ENCODE data around the gene SPATS2. TPM values are rescaled to one million over a fixed set of nuclear protein-coding genes. Genes with fewer than 3 reads are reported as not detected.
"Not testable (repeated sequence)": the region's sequence is repeated elsewhere in the genome, so short reads cannot be mapped to it uniquely, and the experiment has no call there.

SPATS2 gene
- total RNA-seq, 2 donors from 2014 or later, result 11.5 to 31.4 TPM

DNA sequence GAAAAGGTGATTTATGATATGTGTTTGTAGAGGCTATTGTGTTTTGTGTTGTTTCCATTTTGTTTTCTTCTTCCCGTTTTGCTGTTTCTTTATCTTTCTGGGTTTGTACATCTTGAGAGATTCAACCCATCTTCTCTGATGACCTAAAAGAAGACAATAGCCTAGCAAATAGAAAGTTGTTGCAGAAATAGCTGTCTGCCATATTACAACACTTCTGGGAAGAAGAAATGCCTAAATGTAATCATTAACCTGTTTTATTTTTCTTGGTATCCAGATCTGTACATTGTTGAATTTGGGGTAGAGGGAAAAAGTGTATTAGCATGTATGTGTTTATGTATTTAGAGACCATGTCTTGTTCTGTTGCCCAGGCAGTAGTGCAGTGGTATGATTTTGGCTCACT, 50.3 kb downstream of the SPATS2 start:
- Histone ChIP-seq H3K27ac (no peak overlapping the region), H3K9me3 (no peaks in the 10 kb centered on the region), H3K36me3 (no peaks in the 10 kb centered on the region), H3K4me3 (no peak overlapping the region), H3K4me1 (ENCODE audit: control insufficient read depth in 1 of 2, low read depth in 2 of 2) (no peaks in the 10 kb centered on the region), H3K27me3 (replicated peaks; ENCODE audit: insufficient read depth) (no peaks in the 10 kb centered on the region)
- DNase-seq (ENCODE audit: low spot score) (no peak), ATAC-seq (ENCODE audit: insufficient number of reproducible peaks, low FRiP score, low read depth) (no peak)
- TF ChIP-seq, protein P1, sequence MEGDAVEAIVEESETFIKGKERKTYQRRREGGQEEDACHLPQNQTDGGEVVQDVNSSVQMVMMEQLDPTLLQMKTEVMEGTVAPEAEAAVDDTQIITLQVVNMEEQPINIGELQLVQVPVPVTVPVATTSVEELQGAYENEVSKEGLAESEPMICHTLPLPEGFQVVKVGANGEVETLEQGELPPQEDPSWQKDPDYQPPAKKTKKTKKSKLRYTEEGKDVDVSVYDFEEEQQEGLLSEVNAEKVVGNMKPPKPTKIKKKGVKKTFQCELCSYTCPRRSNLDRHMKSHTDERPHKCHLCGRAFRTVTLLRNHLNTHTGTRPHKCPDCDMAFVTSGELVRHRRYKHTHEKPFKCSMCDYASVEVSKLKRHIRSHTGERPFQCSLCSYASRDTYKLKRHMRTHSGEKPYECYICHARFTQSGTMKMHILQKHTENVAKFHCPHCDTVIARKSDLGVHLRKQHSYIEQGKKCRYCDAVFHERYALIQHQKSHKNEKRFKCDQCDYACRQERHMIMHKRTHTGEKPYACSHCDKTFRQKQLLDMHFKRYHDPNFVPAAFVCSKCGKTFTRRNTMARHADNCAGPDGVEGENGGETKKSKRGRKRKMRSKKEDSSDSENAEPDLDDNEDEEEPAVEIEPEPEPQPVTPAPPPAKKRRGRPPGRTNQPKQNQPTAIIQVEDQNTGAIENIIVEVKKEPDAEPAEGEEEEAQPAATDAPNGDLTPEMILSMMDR (IDR thresholded peaks at IDR 0.05), result no peak

- Histone ChIP-seq H3K9me3 (no peaks in the 10 kb centered on the region), H3K4me1 (ENCODE audit: control insufficient read depth in 1 of 2, low read depth in 2 of 2) (no peaks in the 10 kb centered on the region), H3K4me3 (no peak overlapping the region), H3K27me3 (replicated peaks; ENCODE audit: insufficient read depth) (no peaks in the 10 kb centered on the region), H3K36me3 (no peaks in the 10 kb centered on the region), H3K27ac (no peak overlapping the region)
- ATAC-seq (ENCODE audit: insufficient number of reproducible peaks, low FRiP score, low read depth) (no peak), DNase-seq (ENCODE audit: low spot score) (no peak)
- TF ChIP-seq, protein P1 (IDR thresholded peaks at IDR 0.05), result no peak
Observed at GRCh38 chr12:49420556-49420955, 53.3 kb downstream of the SPATS2 start.

DNA sequence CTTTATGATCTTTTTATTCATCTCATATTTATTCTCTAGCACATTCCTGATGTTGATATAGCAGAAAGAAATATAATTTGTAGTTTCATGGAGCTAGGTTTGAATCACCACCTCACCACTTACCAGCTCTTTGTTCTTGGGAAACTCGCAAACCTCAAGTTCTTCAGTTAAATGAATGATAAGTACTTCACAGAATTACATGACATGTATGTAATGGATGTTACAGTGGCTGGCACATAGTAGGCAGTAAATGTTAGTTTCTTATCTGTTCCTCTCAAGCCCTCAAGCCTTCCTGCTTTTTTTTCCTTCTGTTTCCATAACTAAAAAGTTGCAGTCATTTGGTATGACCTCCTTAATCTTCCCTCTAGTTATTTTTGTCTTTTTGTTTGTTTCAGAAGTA, 54.9 kb downstream of the SPATS2 start:
- Histone ChIP-seq H3K4me3 (no peak overlapping the region), H3K36me3 (no peaks in the 10 kb centered on the region), H3K9me3 (no peaks in the 10 kb centered on the region), H3K27ac (no peak overlapping the region), H3K27me3 (replicated peaks; ENCODE audit: insufficient read depth) (no peaks in the 10 kb centered on the region), H3K4me1 (ENCODE audit: control insufficient read depth in 1 of 2, low read depth in 2 of 2) (no peaks in the 10 kb centered on the region)
- TF ChIP-seq, protein P1 (IDR thresholded peaks at IDR 0.05), result no peak
- DNase-seq (ENCODE audit: low spot score) (no peak), ATAC-seq (ENCODE audit: insufficient number of reproducible peaks, low FRiP score, low read depth) (no peak)

- no peaks in the 10 kb centered on the region for H3K36me3 ChIP-seq
- H3K9me3 ChIP-seq, result no peaks in the 10 kb centered on the region
- H3K27ac ChIP-seq, result no peak overlapping the region
- DNase-seq (ENCODE audit: low spot score) (no peak), ATAC-seq (ENCODE audit: insufficient number of reproducible peaks, low FRiP score, low read depth) (no peak)
- H3K4me1 ChIP-seq (ENCODE audit: control insufficient read depth in 1 of 2, low read depth in 2 of 2), result no peaks in the 10 kb centered on the region
- no peak overlapping the region for H3K4me3 ChIP-seq
- TF ChIP-seq, protein P1 (IDR thresholded peaks at IDR 0.05), result no peak
- H3K27me3 ChIP-seq (replicated peaks; ENCODE audit: insufficient read depth), result no peaks in the 10 kb centered on the region
Observed at GRCh38 chr12:49428793-49429192, 61.5 kb downstream of the SPATS2 start.

DNA sequence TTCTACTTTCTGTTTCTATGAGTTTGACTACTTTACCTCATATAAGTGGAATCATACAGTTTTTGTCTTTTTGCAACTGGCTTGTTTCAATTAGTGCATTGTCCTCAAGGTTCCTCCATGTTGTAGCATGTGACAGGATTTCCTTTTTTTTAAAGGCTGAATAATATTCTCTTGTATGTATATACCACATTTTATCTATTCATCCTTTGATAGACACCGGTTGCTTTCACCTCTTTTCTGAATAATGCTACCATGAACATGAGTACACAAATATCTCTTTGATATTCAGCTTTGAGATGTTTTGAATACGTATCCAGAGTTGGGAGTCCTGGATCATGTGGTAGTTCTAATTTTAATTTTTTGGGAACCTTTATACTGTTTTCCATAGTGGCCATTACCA, 65.4 kb downstream of the SPATS2 start:
- DNase-seq (ENCODE audit: low spot score), result no peak
- Histone ChIP-seq H3K27ac (no peak overlapping the region), H3K36me3 (no peaks in the 10 kb centered on the region), H3K4me3 (no peak overlapping the region), H3K9me3 (no peaks in the 10 kb centered on the region), H3K27me3 (replicated peaks; ENCODE audit: insufficient read depth) (no peaks in the 10 kb centered on the region), H3K4me1 (ENCODE audit: control insufficient read depth in 1 of 2, low read depth in 2 of 2) (no peaks in the 10 kb centered on the region)
- no peak for ATAC-seq (ENCODE audit: insufficient number of reproducible peaks, low FRiP score, low read depth)
- TF ChIP-seq, protein P1 (IDR thresholded peaks at IDR 0.05), result no peak

DNA sequence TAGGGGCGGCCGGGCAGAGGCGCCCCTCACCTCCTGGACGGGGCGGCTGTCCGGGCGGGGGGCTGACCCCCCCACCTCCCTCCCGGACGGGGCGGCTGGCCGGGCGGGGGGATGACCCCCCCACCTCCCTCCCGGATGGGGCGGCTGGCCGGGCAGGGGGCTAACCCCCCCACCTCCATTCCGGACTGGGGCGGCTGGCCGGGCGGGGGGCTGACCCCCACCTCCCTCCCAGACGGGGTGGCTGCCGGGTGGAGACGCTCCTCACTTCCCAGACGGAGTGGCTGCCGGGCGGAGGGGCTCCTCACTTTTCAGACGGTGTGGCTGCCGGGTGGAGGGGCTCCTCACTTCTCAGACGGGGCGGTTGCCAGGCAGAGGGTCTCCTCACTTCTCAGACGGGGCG, 69.5 kb downstream of the SPATS2 start:
- not testable (repeated sequence) for H3K27ac ChIP-seq; H3K27me3 ChIP-seq (replicated peaks; ENCODE audit: insufficient read depth); ATAC-seq (ENCODE audit: insufficient number of reproducible peaks, low FRiP score, low read depth); DNase-seq (ENCODE audit: low spot score); H3K9me3 ChIP-seq; H3K4me3 ChIP-seq; H3K36me3 ChIP-seq; H3K4me1 ChIP-seq (ENCODE audit: control insufficient read depth in 1 of 2, low read depth in 2 of 2)
